ENCODE results near the gene SLC27A2. TPM values are rescaled to one million over a fixed set of nuclear protein-coding genes. Genes with fewer than 3 reads are reported as not detected.
"Not testable (repeated sequence)": the region's sequence is repeated elsewhere in the genome, so short reads cannot be mapped to it uniquely, and the experiment has no call there.

Gene SLC27A2
- total RNA-seq: 1 to 10 TPM in 1 of 2 donors, not detected in 1; 2.2 TPM

DNA sequence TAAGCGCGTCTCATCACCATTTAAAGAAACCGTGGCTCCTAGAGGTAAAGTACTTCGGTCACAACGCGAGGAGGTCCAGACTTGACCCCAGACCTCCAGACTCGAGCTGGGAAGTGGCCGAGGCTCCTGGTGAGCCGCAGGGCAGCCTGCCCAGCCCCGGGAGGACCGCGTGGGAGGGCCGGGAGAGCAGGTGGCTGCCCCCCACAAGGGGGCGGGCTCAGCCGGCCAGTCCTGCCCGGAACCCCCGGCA lies at the start of gene SLC27A2:
Gene SLC27A2 (plus strand): TSS at position 228 of the 250 bp plus-strand sequence. CDS start 232 bp downstream, outside the sequence.
- no peak for DNase-seq (ENCODE audit: low spot score)
- H3K9me3 ChIP-seq: no peaks in the 10 kb centered on the region

DNA sequence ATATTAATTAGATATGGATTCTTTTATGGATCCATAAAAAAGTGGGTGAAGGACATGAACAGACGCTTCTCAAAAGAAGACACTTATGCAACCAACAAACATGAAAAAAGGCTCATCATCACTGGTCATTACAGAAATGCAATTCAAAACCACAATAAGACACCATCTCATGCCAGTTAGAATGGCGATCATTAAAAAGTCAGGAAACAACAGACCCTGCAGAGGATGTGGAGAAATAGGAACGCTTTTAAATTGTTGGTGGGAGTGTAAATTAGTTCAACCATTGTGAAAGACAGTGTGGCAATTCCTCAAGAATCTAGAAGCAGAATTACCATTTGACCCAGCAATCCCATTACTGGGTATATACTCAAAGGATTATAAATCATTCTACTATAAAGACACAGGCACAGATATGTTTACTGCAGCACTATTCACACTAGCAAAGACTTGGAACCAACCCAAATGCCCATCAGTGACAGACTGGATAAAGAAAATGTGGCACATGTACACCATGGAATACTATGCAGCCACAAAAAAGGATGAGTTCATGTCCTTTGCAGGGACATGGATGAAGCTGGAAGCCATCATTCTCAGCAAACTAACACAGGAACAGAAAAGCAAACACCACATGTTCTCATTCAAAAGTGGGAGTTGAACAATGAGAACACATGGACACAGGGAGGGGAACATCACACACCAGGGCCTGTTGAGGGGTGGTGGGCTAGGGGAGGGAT lies 49.6 kb upstream of the SLC27A2 start:
- not testable (repeated sequence) for H3K36me3 ChIP-seq; H3K4me1 ChIP-seq (ENCODE audit: control insufficient read depth in 1 of 2, low read depth in 2 of 2); ATAC-seq (ENCODE audit: insufficient number of reproducible peaks, low FRiP score, low read depth); H3K4me3 ChIP-seq; H3K27ac ChIP-seq; H3K9me3 ChIP-seq; H3K27me3 ChIP-seq (replicated peaks; ENCODE audit: insufficient read depth); DNase-seq (ENCODE audit: low spot score)

More for the DNA sequence above, at the start of gene SLC27A2:
- no peak within 1 kb of the TSS for H3K27ac ChIP-seq
- H3K36me3 ChIP-seq: no peaks in the 10 kb centered on the region
- TF ChIP-seq, protein P1, sequence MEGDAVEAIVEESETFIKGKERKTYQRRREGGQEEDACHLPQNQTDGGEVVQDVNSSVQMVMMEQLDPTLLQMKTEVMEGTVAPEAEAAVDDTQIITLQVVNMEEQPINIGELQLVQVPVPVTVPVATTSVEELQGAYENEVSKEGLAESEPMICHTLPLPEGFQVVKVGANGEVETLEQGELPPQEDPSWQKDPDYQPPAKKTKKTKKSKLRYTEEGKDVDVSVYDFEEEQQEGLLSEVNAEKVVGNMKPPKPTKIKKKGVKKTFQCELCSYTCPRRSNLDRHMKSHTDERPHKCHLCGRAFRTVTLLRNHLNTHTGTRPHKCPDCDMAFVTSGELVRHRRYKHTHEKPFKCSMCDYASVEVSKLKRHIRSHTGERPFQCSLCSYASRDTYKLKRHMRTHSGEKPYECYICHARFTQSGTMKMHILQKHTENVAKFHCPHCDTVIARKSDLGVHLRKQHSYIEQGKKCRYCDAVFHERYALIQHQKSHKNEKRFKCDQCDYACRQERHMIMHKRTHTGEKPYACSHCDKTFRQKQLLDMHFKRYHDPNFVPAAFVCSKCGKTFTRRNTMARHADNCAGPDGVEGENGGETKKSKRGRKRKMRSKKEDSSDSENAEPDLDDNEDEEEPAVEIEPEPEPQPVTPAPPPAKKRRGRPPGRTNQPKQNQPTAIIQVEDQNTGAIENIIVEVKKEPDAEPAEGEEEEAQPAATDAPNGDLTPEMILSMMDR (IDR thresholded peaks at IDR 0.05): no peak
- H3K4me1 ChIP-seq (ENCODE audit: control insufficient read depth in 1 of 2, low read depth in 2 of 2): peaks cover 0 to 16% of the 10 kb centered on the region in 2 donors
- H3K27me3 ChIP-seq (replicated peaks; ENCODE audit: insufficient read depth): no peaks in the 10 kb centered on the region
- peak within 1 kb of the TSS; percentile 72 for H3K4me3 ChIP-seq
- ATAC-seq (ENCODE audit: insufficient number of reproducible peaks, low FRiP score, low read depth): no peak

DNA sequence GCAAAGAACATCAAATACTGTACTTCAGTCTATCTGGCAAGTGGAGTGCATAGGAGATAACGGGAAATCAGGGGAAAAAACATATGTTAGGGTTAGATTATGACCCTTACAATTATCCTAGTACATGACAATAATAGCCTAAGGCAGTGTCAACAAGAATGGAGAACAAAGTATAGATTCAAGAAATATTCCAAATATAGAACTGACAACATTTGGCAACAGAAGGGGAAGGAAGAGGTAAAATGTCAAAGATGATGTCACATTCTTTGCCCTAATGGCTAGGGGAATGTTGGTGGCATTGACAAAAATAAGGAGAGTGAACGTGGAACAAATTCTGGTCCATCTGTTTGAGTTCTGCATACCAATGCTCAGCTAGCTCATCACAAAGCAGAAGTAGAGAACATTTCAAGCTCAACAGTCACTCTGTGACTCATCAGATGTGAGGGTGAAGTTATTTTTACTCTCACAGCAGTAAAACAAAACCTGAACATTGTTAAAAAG lies 47.4 kb upstream of the SLC27A2 start:
- peak overlapping the region in 1 of 2 donors; percentile 18 for H3K27ac ChIP-seq

DNA sequence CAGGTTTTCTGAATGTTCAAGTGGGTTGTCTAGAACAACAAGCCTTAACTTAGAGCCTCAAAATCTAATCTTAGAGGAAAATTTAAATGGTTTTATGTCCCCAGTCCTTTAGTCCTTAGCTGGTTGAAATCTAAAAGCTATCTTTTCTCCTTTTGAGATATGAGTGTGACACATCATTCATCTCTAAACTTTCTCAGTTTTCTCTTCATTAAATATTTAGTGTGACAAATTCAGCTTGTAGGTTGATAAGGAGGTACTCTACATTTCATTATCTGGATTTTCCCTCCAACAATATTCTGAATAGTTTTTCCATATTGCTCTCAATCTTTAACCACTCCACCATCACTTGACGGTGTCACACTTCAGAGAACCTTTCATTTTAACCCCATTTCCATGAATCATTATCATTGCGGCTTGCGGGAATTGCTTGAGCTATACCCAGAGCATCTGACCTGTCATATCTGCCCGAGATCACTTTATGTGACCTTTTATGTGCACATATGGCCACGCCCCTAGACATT lies 46.9 kb upstream of the SLC27A2 start:
- Histone ChIP-seq H3K27ac (peak overlapping the region in 1 of 2 donors; percentile 18), H3K4me3 (no peak overlapping the region)
- no peak for ATAC-seq (ENCODE audit: insufficient number of reproducible peaks, low FRiP score, low read depth)

More for the DNA sequence above, 47.4 kb upstream of the SLC27A2 start:
- no peak overlapping the region for H3K4me3 ChIP-seq
- DNase-seq (ENCODE audit: low spot score) (no peak), ATAC-seq (ENCODE audit: insufficient number of reproducible peaks, low FRiP score, low read depth) (peak; percentile 50)
- H3K27me3 ChIP-seq (replicated peaks; ENCODE audit: insufficient read depth): no peaks in the 10 kb centered on the region
- TF ChIP-seq, protein P1 (IDR thresholded peaks at IDR 0.05): no peak
- H3K36me3 ChIP-seq: no peaks in the 10 kb centered on the region
- peaks cover 0 to 6% of the 10 kb centered on the region in 2 donors for H3K4me1 ChIP-seq (ENCODE audit: control insufficient read depth in 1 of 2, low read depth in 2 of 2)
- H3K9me3 ChIP-seq: no peaks in the 10 kb centered on the region

DNA sequence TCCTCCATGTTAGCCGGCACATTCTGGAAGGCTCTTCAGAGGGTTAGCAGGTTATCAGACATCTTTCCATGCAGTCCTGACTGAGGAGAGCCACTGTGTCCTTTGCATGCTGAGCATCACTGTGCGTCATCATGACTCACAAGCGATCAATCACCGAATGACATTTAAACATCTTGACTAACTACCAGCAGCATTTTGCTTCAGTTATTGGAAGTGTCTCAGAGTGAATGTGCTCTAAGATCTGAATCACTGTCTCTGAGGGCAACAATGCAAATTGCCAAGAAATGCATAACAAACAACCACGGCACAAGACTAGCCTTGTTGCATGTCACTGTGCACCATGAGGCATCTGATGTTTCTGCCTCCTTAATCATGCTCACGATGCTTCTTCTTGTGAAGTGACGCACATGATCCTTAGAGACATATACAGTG lies 44.6 kb upstream of the SLC27A2 start:
- Histone ChIP-seq H3K27me3 (replicated peaks; ENCODE audit: insufficient read depth) (no peaks in the 10 kb centered on the region), H3K27ac (no peak overlapping the region), H3K4me1 (ENCODE audit: control insufficient read depth in 1 of 2, low read depth in 2 of 2) (peaks cover 0 to 6% of the 10 kb centered on the region in 2 donors), H3K4me3 (no peak overlapping the region), H3K9me3 (no peaks in the 10 kb centered on the region), H3K36me3 (no peaks in the 10 kb centered on the region)
- DNase-seq (ENCODE audit: low spot score) (no peak), ATAC-seq (ENCODE audit: insufficient number of reproducible peaks, low FRiP score, low read depth) (no peak)
- TF ChIP-seq, protein P1 (IDR thresholded peaks at IDR 0.05): no peak

More for the DNA sequence above, 46.9 kb upstream of the SLC27A2 start:
- no peaks in the 10 kb centered on the region for H3K9me3 ChIP-seq
- TF ChIP-seq, protein P1 (IDR thresholded peaks at IDR 0.05): no peak
- DNase-seq (ENCODE audit: low spot score): no peak
- no peaks in the 10 kb centered on the region for H3K36me3 ChIP-seq
- peaks cover 0 to 6% of the 10 kb centered on the region in 2 donors for H3K4me1 ChIP-seq (ENCODE audit: control insufficient read depth in 1 of 2, low read depth in 2 of 2)
- no peaks in the 10 kb centered on the region for H3K27me3 ChIP-seq (replicated peaks; ENCODE audit: insufficient read depth)
